ENCODE measurements around the gene POLR3K. TPM values are rescaled to one million over a fixed set of nuclear protein-coding genes. Genes with fewer than 3 reads are reported as not detected.

Gene POLR3K
- total RNA-seq (2021; ENCODE audit: unreplicated experiment) (22.7 TPM), Bru-seq, nascent RNA (percentile 54 among the genes with signal in this experiment), BruChase-seq, experiment 1, labeled RNA remaining after a 6-hour chase (percentile 68 among the genes with signal in this experiment), BruChase-seq, experiment 2, labeled RNA remaining after a 2-hour chase (percentile 64 among the genes with signal in this experiment)
- 15.2 and 17.1 TPM in 2 replicates for polyA plus RNA-seq (2012)
- long read RNA-seq, transcript POLR3K-201 (3 exons, 1,392 nt) = major isoform, 21 of 31 reads
- long read RNA-seq, partial matches to known transcripts = 0 of 31 reads
- long read RNA-seq, other reads (novel, unspliced or antisense) = 10 of 31 reads

DNA sequence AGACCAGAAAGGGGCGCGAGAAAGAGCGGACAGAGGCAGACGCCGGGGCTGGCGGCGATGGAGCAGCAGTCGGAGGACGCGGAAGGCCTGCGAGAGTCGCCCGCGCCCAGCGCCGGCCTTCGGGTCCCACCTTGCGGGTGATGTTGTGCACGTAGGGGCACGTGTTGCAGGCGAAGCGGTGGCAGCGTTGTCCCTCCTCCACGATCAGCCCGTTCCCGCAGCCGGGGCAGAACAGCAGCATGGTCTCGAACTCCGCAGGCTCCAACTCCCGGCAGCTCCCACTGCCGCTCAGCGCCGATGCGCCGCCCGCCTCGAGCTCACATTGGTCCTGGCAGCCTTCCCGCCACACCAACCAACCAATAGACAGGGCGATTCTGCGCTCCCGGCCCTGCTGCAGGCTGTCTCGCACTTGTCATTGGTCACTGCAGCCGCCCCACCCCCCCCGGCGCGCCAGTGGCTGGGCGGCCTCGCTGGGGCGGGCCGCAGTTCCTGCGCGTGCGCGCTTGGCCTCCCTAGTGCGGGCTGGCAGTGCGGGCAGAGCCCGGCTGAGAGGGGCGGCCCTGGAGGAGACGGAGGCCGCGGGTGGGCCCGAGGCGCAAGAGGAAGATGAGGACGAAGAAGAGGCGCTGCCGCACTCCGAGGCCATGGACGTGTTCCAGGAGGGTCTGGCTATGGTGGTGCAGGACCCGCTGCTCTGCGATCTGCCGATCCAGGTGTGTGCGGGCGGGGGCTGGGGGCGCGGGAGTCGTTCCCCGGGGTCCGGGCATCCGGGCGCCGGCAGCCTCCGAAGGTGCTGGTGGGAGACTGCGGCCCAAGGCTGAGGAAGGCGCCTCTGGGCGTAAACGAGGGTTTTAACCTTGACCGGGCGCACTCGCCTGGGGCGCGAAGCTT is at the start of gene POLR3K, which contains the start of gene SNRNP25:
Gene POLR3K (minus strand): TSS at position 263 of the 891 bp plus-strand sequence. CDS start 22 bp downstream, at position 241.
Gene SNRNP25 (plus strand): TSS at position 483 of the 891 bp plus-strand sequence. CDS start 189 bp downstream, at position 672.
- intact Hi-C loops (cut with micrococcal nuclease) = no loop called here
- CTCF ChIA-PET = interaction anchor here (0.7 kb wide), 1 partner anchor 12 kb away, joined by 4 read pairs; no protein-coding TSS in a partner anchor
- H3K36me3 ChIP-seq (ENCODE audit: control insufficient read depth in 1 of 2, insufficient read depth in 2 of 2, low read length in 2 of 2) = no peaks in the 10 kb centered on the region; a peak in 3 of 4 replicates
- H3K4me1 ChIP-seq (ENCODE audit: control insufficient read depth in 1 of 2, insufficient read depth in 2 of 2, low read length in 2 of 2) = no peaks in the 10 kb centered on the region
- H3K9me2 ChIP-seq (ENCODE audit: insufficient read depth) = no peaks in the 10 kb centered on the region
- peak within 1 kb of the TSS; percentile 78 for H3K9ac ChIP-seq (ENCODE audit: low read length)
- H3K4me2 ChIP-seq (ENCODE audit: low read length) = peak within 1 kb of the TSS; percentile 75
- H2AFZ ChIP-seq (ENCODE audit: low read depth, low read length, poor library complexity, severe bottlenecking) = no peak within 1 kb of the TSS
- DNase-seq (ENCODE audit: low read depth, low spot score) (peak; percentile 73), ATAC-seq (peak; percentile 94)
- no TSS peak for BruUV-seq (replicated peaks)
- POLR2A ChIA-PET = interaction anchor here (1.0 kb wide), 1 partner anchor 10 kb away, joined by 3 read pairs; no protein-coding TSS in a partner anchor
- H3K27me3 ChIP-seq (ENCODE audit: insufficient read depth, low read length) = no peaks in the 10 kb centered on the region
- H3K9me3 ChIP-seq (ENCODE audit: control insufficient read depth in 1 of 2, insufficient read depth in 1 of 2, low read depth in 1 of 2, low read length in 2 of 2) = no peaks in the 10 kb centered on the region
- RAD21 ChIA-PET (ENCODE audit: low non-redundant PET in 1 of 2, low total read pairs in 2 of 2, uncharacterized antibody in 2 of 2, unreplicated experiment in 2 of 2) = interaction anchor here in 1 of 2 experiments (0.7 to 1.0 kb wide), 2 partner anchors 9 to 17 kb away, joined by 3 read pairs; no protein-coding TSS in a partner anchor
- peak within 1 kb of the TSS; percentile 73 for H3K4me3 ChIP-seq (replicated peaks in 1 of 2; ENCODE audit: low read depth in 1 of 2, low read length in 2 of 2)
- peak within 1 kb of the TSS; percentile 84 for H3K27ac ChIP-seq (ENCODE audit: low read depth, low read length)
- peaks cover 39% of the 10 kb centered on the region for H3K79me2 ChIP-seq (ENCODE audit: insufficient read depth, low read length)
- no peaks in the 10 kb centered on the region for H4K20me1 ChIP-seq (ENCODE audit: insufficient read depth)
- TF ChIP-seq POLR2A (IDR thresholded peaks at IDR 0.05; ENCODE audit: borderline replicate concordance, extremely low read depth, insufficient read depth, insufficient read length) (peak; percentile 59), SIN3A (IDR thresholded peaks at IDR 0.05; ENCODE audit: low read depth) (peak; percentile 70; the same call in 1 of the 2 replicates), ZFX (IDR thresholded peaks at IDR 0.05) (peak; percentile 29; the same call in 1 of the 2 replicates), JUND (IDR thresholded peaks at IDR 0.05) (no peak), FOSL1 (IDR thresholded peaks at IDR 0.05; ENCODE audit: low read depth) (no peak), POLR2AphosphoS5 (IDR thresholded peaks at IDR 0.05; ENCODE audit: low read depth, low read length) (peak; percentile 56), CBX3 (IDR thresholded peaks at IDR 0.05; ENCODE audit: low read depth) (no peak), EGR1 (IDR thresholded peaks at IDR 0.05; ENCODE audit: low read depth) (no peak), RAD21 (IDR thresholded peaks at IDR 0.05; ENCODE audit: low read depth) (no peak), TCF7L2 (IDR thresholded peaks at IDR 0.05; ENCODE audit: borderline replicate concordance, extremely low read depth, insufficient read depth, insufficient read length) (no peak), EZH2phosphoT487 (IDR thresholded peaks at IDR 0.05; ENCODE audit: borderline replicate concordance) (no peak), SP1 (IDR thresholded peaks at IDR 0.05; ENCODE audit: low read depth) (peak; percentile 93), ZNF274 (IDR thresholded peaks at IDR 0.05; ENCODE audit: low read depth, low read length) (no peak)
- TF ChIP-seq, protein P1, sequence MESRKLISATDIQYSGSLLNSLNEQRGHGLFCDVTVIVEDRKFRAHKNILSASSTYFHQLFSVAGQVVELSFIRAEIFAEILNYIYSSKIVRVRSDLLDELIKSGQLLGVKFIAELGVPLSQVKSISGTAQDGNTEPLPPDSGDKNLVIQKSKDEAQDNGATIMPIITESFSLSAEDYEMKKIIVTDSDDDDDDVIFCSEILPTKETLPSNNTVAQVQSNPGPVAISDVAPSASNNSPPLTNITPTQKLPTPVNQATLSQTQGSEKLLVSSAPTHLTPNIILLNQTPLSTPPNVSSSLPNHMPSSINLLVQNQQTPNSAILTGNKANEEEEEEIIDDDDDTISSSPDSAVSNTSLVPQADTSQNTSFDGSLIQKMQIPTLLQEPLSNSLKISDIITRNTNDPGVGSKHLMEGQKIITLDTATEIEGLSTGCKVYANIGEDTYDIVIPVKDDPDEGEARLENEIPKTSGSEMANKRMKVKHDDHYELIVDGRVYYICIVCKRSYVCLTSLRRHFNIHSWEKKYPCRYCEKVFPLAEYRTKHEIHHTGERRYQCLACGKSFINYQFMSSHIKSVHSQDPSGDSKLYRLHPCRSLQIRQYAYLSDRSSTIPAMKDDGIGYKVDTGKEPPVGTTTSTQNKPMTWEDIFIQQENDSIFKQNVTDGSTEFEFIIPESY (IDR thresholded peaks at IDR 0.05; ENCODE audit: extremely low read depth, insufficient replicate concordance, low read length) = no peak
- TF ChIP-seq, protein P2, sequence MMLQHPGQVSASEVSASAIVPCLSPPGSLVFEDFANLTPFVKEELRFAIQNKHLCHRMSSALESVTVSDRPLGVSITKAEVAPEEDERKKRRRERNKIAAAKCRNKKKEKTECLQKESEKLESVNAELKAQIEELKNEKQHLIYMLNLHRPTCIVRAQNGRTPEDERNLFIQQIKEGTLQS (IDR thresholded peaks at IDR 0.05) = no peak
- TF ChIP-seq, protein P3, sequence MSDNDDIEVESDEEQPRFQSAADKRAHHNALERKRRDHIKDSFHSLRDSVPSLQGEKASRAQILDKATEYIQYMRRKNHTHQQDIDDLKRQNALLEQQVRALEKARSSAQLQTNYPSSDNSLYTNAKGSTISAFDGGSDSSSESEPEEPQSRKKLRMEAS (IDR thresholded peaks at IDR 0.05) = peak; percentile 48; the same call in 1 of the 2 replicates
- TF ChIP-seq, protein P4, sequence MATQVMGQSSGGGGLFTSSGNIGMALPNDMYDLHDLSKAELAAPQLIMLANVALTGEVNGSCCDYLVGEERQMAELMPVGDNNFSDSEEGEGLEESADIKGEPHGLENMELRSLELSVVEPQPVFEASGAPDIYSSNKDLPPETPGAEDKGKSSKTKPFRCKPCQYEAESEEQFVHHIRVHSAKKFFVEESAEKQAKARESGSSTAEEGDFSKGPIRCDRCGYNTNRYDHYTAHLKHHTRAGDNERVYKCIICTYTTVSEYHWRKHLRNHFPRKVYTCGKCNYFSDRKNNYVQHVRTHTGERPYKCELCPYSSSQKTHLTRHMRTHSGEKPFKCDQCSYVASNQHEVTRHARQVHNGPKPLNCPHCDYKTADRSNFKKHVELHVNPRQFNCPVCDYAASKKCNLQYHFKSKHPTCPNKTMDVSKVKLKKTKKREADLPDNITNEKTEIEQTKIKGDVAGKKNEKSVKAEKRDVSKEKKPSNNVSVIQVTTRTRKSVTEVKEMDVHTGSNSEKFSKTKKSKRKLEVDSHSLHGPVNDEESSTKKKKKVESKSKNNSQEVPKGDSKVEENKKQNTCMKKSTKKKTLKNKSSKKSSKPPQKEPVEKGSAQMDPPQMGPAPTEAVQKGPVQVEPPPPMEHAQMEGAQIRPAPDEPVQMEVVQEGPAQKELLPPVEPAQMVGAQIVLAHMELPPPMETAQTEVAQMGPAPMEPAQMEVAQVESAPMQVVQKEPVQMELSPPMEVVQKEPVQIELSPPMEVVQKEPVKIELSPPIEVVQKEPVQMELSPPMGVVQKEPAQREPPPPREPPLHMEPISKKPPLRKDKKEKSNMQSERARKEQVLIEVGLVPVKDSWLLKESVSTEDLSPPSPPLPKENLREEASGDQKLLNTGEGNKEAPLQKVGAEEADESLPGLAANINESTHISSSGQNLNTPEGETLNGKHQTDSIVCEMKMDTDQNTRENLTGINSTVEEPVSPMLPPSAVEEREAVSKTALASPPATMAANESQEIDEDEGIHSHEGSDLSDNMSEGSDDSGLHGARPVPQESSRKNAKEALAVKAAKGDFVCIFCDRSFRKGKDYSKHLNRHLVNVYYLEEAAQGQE (IDR thresholded peaks at IDR 0.05; ENCODE audit: low read depth) = no peak
